PC-3 (cell line): ENCODE data around the gene KCND3. TPM values are rescaled to one million over a fixed set of nuclear protein-coding genes. Genes with fewer than 3 reads are reported as not detected.
A peak's percentile ranks its signal among the peaks of the same experiment; 100 is the strongest.

Experiments used
- ATAC-seq: fragments of 200-7000 bp; cut with Tn5 transposase; 2 replicates; pipeline ENCODE4 v1.9.1; 2020; ENCODE audit warnings: mild to moderate bottlenecking, moderate library complexity
- BruUV-seq: library from RNA; stranded (reverse); fragments of 400-500 nt; replicated peaks from 2 replicates; lab custom pipeline; 2021; lab: Mats Ljungman, UMichigan
- CTCF ChIA-PET: fragments of 300-600 bp; sonication (Branson Sonifier 250); formaldehyde crosslinking; loops from one replicate; lab custom pipeline; 2022; ENCODE audit warnings: antibody characterized with exemption; lab: Charles Lee
- POLR2A ChIA-PET: fragments of 300-600 bp; sonication (Branson Sonifier 250); formaldehyde crosslinking; loops from one replicate; lab custom pipeline; 2022; ENCODE audit warnings: antibody characterized with exemption; ENCODE audit not compliant: unreplicated experiment; lab: Charles Lee
- DNase-seq: peaks from one replicate; pipeline ENCODE4 v3.0.0-alpha.2; 2015
- H2AFZ ChIP-seq: fragments of 300-600 bp; sonication (generic); 2 replicates; pipeline ENCODE4 v1.6.0; 2016; ENCODE audit warnings: antibody characterized with exemption, low read length
- H3F3A ChIP-seq: fragments of 300-600 bp; sonication (generic); one replicate; pipeline ENCODE4 v1.6.0; 2017; ENCODE audit warnings: antibody characterized with exemption, low read length, control low read depth, mild to moderate bottlenecking; ENCODE audit not compliant: unreplicated experiment
- H3K27ac ChIP-seq: fragments of 300-600 bp; sonication (generic); 2 replicates; pipeline ENCODE4 v1.5.1; 2016; ENCODE audit warnings: mild to moderate bottlenecking, low read length
- H3K27me3 ChIP-seq: fragments of 300-600 bp; sonication (generic); 2 replicates; pipeline ENCODE4 v1.6.1; 2016; ENCODE audit warnings: low read length, mixed read lengths
- H3K36me3 ChIP-seq: fragments of 300-600 bp; sonication (generic); 2 replicates; pipeline ENCODE4 v1.6.1; 2016; ENCODE audit warnings: low read depth, mixed run types, low read length, mixed read lengths
- H3K4me1 ChIP-seq: fragments of 300-600 bp; sonication (generic); 2 replicates; pipeline ENCODE4 v1.5.1; 2016; ENCODE audit warnings: low read length; ENCODE audit not compliant: insufficient read depth
- H3K4me2 ChIP-seq: fragments of 300-600 bp; sonication (generic); 2 replicates; pipeline ENCODE4 v1.6.0; 2016; ENCODE audit warnings: low read length
- H3K4me3 ChIP-seq: fragments of 300-600 bp; sonication (generic); 2 replicates; pipeline ENCODE4 v1.5.1; 2016; ENCODE audit warnings: mild to moderate bottlenecking, low read length, mixed read lengths
- H3K79me2 ChIP-seq: fragments of 300-600 bp; sonication (generic); 2 replicates; pipeline ENCODE4 v1.6.1; 2017; ENCODE audit warnings: low read length, mixed read lengths
- H3K9ac ChIP-seq: fragments of 300-600 bp; sonication (generic); 2 replicates; pipeline ENCODE4 v1.6.0; 2016; ENCODE audit warnings: mild to moderate bottlenecking, low read length
- H3K9me2 ChIP-seq: fragments of 300-600 bp; sonication (generic); replicated peaks from 2 replicates; pipeline ENCODE4 v1.6.1; 2016; ENCODE audit warnings: mixed run types, low read length, mixed read lengths
- H3K9me3 ChIP-seq: fragments of 300-600 bp; sonication (generic); 2 replicates; pipeline ENCODE4 v1.6.1; 2016; ENCODE audit warnings: low read length, mixed read lengths
- H4K20me1 ChIP-seq: fragments of 300-600 bp; sonication (generic); 2 replicates; pipeline ENCODE4 v1.6.1; 2016; ENCODE audit warnings: low read length, mixed read lengths
- EZH2 ChIP-seq: fragments of 300-600 bp; sonication (generic); IDR thresholded peaks from one replicate; pipeline ENCODE4 v1.6.1; 2017; ENCODE audit warnings: antibody characterized with exemption, mild to moderate bottlenecking, low read length; ENCODE audit not compliant: unreplicated experiment
- EZH2phosphoT487 ChIP-seq: fragments of 300-600 bp; sonication (generic); IDR thresholded peaks from 2 replicates; pipeline ENCODE4 v1.6.1; 2018; ENCODE audit warnings: mild to moderate bottlenecking, antibody characterized with exemption, low read length, borderline replicate concordance
- intact Hi-C: fragments of 100-400 bp; cut with micrococcal nuclease; formaldehyde crosslinking; loops from 2 replicates; pipeline ENCODE4 v1.9.0; 2023
- total RNA-seq: library from RNA; depleted of rRNA; stranded (reverse); fragments of >200 nt; gene quantifications from 2 replicates; pipeline ENCODE4 v1.2.3, GENCODE V29; 2014
- TF ChIP-seq, protein P1 (sequence below): fragments of 300-600 bp; sonication (generic); conservative IDR thresholded peaks from 2 replicates; pipeline ENCODE4 v1.5.1; 2017; ENCODE audit warnings: antibody characterized with exemption, low read depth, mild to moderate bottlenecking, low read length

Gene KCND3
- total RNA-seq, 1 experiment from 2014 or later, result not detected

DNA sequence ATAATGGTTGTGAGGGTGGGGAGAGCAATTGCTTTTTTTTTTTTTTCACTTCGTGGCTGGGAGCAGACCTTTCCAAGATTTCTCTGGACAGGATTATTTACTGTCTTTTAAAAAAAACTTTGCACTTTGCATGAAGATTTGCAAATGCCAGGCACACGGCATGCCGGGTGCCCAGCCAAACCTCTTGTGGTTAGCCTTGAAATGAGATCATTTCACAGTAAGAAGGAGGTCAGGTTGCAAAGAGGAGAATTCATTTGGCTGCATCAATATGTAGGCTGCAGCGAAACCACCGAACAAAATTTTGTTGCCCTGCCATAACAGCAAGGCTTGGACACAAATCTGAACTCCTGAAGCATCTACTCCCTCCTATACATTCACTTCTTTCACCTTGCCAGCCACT, 36.5 kb upstream of the KCND3 start:
- Histone ChIP-seq H4K20me1 (no peaks in the 10 kb centered on the region), H3K79me2 (no peaks in the 10 kb centered on the region), H3K27me3 (peaks cover 46% of the 10 kb centered on the region), H3K4me1 (no peaks in the 10 kb centered on the region), H3K9ac (no peak overlapping the region), H3K9me3 (no peaks in the 10 kb centered on the region), H3K4me3 (no peak overlapping the region), H3K27ac (no peak overlapping the region), H3K9me2 (no peaks in the 10 kb centered on the region), H2AFZ (no peak overlapping the region), H3K4me2 (no peak overlapping the region), H3F3A (no peaks in the 10 kb centered on the region), H3K36me3 (no peaks in the 10 kb centered on the region)
- DNase-seq, result peak; percentile 20
- ATAC-seq, result no peak
- intact Hi-C loops, result no loop called here
- TF ChIP-seq EZH2phosphoT487 (no peak), EZH2 (no peak)
- TF ChIP-seq, protein P1, sequence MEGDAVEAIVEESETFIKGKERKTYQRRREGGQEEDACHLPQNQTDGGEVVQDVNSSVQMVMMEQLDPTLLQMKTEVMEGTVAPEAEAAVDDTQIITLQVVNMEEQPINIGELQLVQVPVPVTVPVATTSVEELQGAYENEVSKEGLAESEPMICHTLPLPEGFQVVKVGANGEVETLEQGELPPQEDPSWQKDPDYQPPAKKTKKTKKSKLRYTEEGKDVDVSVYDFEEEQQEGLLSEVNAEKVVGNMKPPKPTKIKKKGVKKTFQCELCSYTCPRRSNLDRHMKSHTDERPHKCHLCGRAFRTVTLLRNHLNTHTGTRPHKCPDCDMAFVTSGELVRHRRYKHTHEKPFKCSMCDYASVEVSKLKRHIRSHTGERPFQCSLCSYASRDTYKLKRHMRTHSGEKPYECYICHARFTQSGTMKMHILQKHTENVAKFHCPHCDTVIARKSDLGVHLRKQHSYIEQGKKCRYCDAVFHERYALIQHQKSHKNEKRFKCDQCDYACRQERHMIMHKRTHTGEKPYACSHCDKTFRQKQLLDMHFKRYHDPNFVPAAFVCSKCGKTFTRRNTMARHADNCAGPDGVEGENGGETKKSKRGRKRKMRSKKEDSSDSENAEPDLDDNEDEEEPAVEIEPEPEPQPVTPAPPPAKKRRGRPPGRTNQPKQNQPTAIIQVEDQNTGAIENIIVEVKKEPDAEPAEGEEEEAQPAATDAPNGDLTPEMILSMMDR, result no peak
- no TSS peak for BruUV-seq
- ChIA-PET POLR2A (no interaction called here), CTCF (no interaction called here)

DNA sequence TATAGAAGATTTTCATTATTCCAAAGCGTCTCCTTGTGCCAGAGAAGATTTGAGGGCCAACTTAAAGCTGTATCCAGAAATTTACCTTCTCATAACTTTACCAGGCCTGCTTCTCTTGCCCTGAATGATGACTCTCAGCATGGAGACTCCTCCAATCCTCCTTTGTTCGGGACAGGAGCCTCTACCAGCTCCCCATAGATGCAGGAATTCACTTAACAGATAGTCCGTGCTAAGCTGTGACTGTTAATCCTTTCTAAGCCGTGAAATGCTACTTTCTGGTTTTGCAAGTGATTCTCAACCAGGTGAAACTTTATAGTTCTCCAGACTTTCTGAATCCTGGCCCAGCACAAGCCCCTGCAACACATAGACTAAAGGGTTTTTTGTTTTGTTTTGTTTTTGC, 31.8 kb upstream of the KCND3 start:
- ChIA-PET POLR2A (no interaction called here), CTCF (no interaction called here)
- peaks cover 29% of the 10 kb centered on the region for H3K27me3 ChIP-seq
- no peaks in the 10 kb centered on the region for H3K79me2 ChIP-seq
- no peak for TF ChIP-seq EZH2
- no peak for TF ChIP-seq EZH2phosphoT487
- TF ChIP-seq, protein P1, result no peak
- no TSS peak for BruUV-seq
- ATAC-seq (no peak), DNase-seq (no peak)
- H3K4me2 ChIP-seq, result no peak overlapping the region
- intact Hi-C loops, result no loop called here
- H3K9me3 ChIP-seq, result no peaks in the 10 kb centered on the region
- no peaks in the 10 kb centered on the region for H3K36me3 ChIP-seq
- no peak overlapping the region for H3K27ac ChIP-seq
- no peak overlapping the region for H3K4me3 ChIP-seq
- H3K4me1 ChIP-seq, result no peaks in the 10 kb centered on the region
- H3K9ac ChIP-seq, result no peak overlapping the region
- no peaks in the 10 kb centered on the region for H4K20me1 ChIP-seq
- no peaks in the 10 kb centered on the region for H3K9me2 ChIP-seq
- no peak overlapping the region for H2AFZ ChIP-seq
- H3F3A ChIP-seq, result no peaks in the 10 kb centered on the region

DNA sequence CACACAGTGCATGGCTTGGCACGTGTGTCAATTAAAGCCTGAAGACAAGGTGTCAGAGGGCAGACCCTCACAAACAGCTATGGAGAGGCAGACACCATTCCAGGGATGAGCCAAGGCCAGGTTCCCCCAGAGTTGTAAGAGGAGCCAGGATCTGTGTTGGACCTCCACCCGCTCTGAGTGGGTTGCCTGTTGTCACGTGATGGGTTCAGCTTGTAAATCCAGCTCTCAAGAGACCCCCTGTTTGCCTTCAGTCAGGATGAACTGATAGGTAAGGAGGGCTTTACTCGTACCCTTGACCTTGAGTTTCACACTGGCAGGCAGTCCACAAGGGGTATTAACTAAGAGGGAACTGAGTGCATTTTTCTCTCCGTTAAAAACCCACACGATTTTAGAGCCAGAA, 27.7 kb upstream of the KCND3 start:
- H3K4me2 ChIP-seq, result no peak overlapping the region
- DNase-seq (no peak), ATAC-seq (no peak)
- H2AFZ ChIP-seq, result no peak overlapping the region
- no peaks in the 10 kb centered on the region for H3K79me2 ChIP-seq
- H3K9ac ChIP-seq, result no peak overlapping the region
- intact Hi-C loops, result no loop called here
- H3K27me3 ChIP-seq, result peaks cover 60% of the 10 kb centered on the region
- TF ChIP-seq, protein P1, result no peak
- TF ChIP-seq EZH2 (no peak), EZH2phosphoT487 (no peak)
- no TSS peak for BruUV-seq
- POLR2A ChIA-PET, result no interaction called here
- no peaks in the 10 kb centered on the region for H3K9me3 ChIP-seq
- no peak overlapping the region for H3K4me3 ChIP-seq
- no peak overlapping the region for H3K27ac ChIP-seq
- no peaks in the 10 kb centered on the region for H3K4me1 ChIP-seq
- CTCF ChIA-PET, result no interaction called here
- no peaks in the 10 kb centered on the region for H4K20me1 ChIP-seq
- H3K9me2 ChIP-seq, result no peaks in the 10 kb centered on the region
- no peaks in the 10 kb centered on the region for H3F3A ChIP-seq
- no peaks in the 10 kb centered on the region for H3K36me3 ChIP-seq
